HCT116 (cell line): ENCODE results near the gene P4HB. TPM values are rescaled to one million over a fixed set of nuclear protein-coding genes. Genes with fewer than 3 reads are reported as not detected.

Source experiments
- ATAC-seq: fragments of 200-7000 bp; cut with Tn5 transposase; 2 replicates; pipeline ENCODE4 v1.9.1; 2020; ENCODE audit warnings: mild to moderate bottlenecking, moderate library complexity
- Bru-seq: library from RNA; stranded (reverse); fragments of 400-500 nt; gene quantifications from one replicate; lab custom pipeline; 2021; lab: Mats Ljungman, UMichigan
- BruChase-seq, 2 experiments: library from RNA; stranded (reverse); fragments of 400-500 nt; gene quantifications; one replicate each; lab custom pipeline; 2021; lab: Mats Ljungman, UMichigan
- BruUV-seq: library from RNA; stranded (reverse); fragments of 400-500 nt; replicated peaks from 2 replicates; lab custom pipeline; 2021; lab: Mats Ljungman, UMichigan
- CTCF ChIA-PET: fragments of 300-600 bp; sonication (Branson Sonifier 250); formaldehyde crosslinking; loops from one replicate; lab custom pipeline; 2021; ENCODE audit warnings: antibody characterized with exemption; lab: Charles Lee
- POLR2A ChIA-PET: fragments of 300-600, 350-600 bp; sonication (Branson Sonifier 250); formaldehyde crosslinking; loops from one replicate; lab custom pipeline; 2021; ENCODE audit warnings: antibody characterized with exemption; lab: Charles Lee
- RAD21 ChIA-PET, 2 experiments: fragments of 300-600 bp; sonication (Branson Sonifier 250); formaldehyde crosslinking; loops; one replicate each; lab custom pipeline; 2023; ENCODE audit warnings: low total read pairs in 2 of 2; ENCODE audit not compliant: uncharacterized antibody in 2 of 2, unreplicated experiment in 2 of 2, low non-redundant PET in 1 of 2; lab: Charles Lee
- DNase-seq: peaks from one replicate; pipeline ENCODE4 v3.0.0-alpha.2; 2010; ENCODE audit warnings: low read depth, low spot score
- H2AFZ ChIP-seq: fragments of 200-600 bp; shearing (Covaris generic), sonication (generic); 2 replicates; pipeline ENCODE4 v1.6.1; 2017; ENCODE audit warnings: low read depth, mixed run types, mixed read lengths, antibody characterized with exemption, low read length; ENCODE audit not compliant: poor library complexity, severe bottlenecking
- H3K27ac ChIP-seq: 2 replicates; pipeline ENCODE4 v1.5.1; 2012; ENCODE audit warnings: low read depth, low read length
- H3K27me3 ChIP-seq: fragments of 200-600 bp; sonication (generic); 2 replicates; pipeline ENCODE4 v1.6.1; 2016; ENCODE audit warnings: mixed run types, low read length, mixed read lengths; ENCODE audit not compliant: insufficient read depth
- H3K36me3 ChIP-seq, 2 experiments: fragments of 200-500 bp in 1 of 2; fragments of 200-600 bp in 1 of 2; sonication (Bioruptor generic) in 1 of 2; sonication (generic) in 1 of 2; 2 replicates each; pipeline versions ENCODE4 v1.5.1 to v1.6.1; 2014 to 2016; ENCODE audit warnings: low read length in 2 of 2, inconsistent platforms in 1 of 2, mixed read lengths in 1 of 2, mixed run types in 1 of 2; ENCODE audit not compliant: insufficient read depth in 2 of 2, control insufficient read depth in 1 of 2
- H3K4me1 ChIP-seq, 2 experiments: fragments of 200-600 bp in 1 of 2; sonication (generic) in 1 of 2; 2 replicates each; pipeline versions ENCODE4 v1.5.1 to v1.6.1; 2012 to 2017; ENCODE audit warnings: low read length in 2 of 2, inconsistent platforms in 1 of 2, mild to moderate bottlenecking in 1 of 2, mixed read lengths in 1 of 2, mixed run types in 1 of 2, moderate library complexity in 1 of 2; ENCODE audit not compliant: insufficient read depth in 2 of 2, control insufficient read depth in 1 of 2
- H3K4me2 ChIP-seq: fragments of 200-600 bp; sonication (generic); 2 replicates; pipeline ENCODE4 v1.6.1; 2017; ENCODE audit warnings: mixed run types, low read length, mixed read lengths
- H3K4me3 ChIP-seq, 2 experiments: fragments of 200-600 bp in 1 of 2; sonication (generic) in 1 of 2; replicated peaks in 1 of 2; 2 replicates each; pipeline ENCODE4 v1.5.1; 2011 to 2016; ENCODE audit warnings: low read length in 2 of 2, control low read depth in 1 of 2, low read depth in 1 of 2, mild to moderate bottlenecking in 1 of 2, mixed read lengths in 1 of 2, mixed run types in 1 of 2
- H3K79me2 ChIP-seq: fragments of 200-600 bp; sonication (generic); 2 replicates; pipeline ENCODE4 v1.6.1; 2017; ENCODE audit warnings: mild to moderate bottlenecking, mixed run types, low read length, moderate library complexity, mixed read lengths; ENCODE audit not compliant: insufficient read depth
- H3K9ac ChIP-seq: fragments of 200-600 bp; sonication (generic); 2 replicates; pipeline ENCODE4 v1.6.1; 2016; ENCODE audit warnings: low read length, mixed read lengths
- H3K9me2 ChIP-seq: fragments of 200-600 bp; sonication (generic), shearing (Covaris generic); 2 replicates; pipeline ENCODE4 v1.6.1; 2017; ENCODE audit warnings: mixed run types, mild to moderate bottlenecking, moderate library complexity; ENCODE audit not compliant: insufficient read depth
- H3K9me3 ChIP-seq, 2 experiments: fragments of 200-500 bp in 1 of 2; fragments of 200-600 bp in 1 of 2; sonication (Bioruptor generic) in 1 of 2; sonication (generic) in 1 of 2; 2 replicates each; pipeline ENCODE4 v1.6.1; 2014 to 2017; ENCODE audit warnings: low read length in 2 of 2, mixed read lengths in 2 of 2, inconsistent platforms in 1 of 2, low read depth in 1 of 2, mild to moderate bottlenecking in 1 of 2, mixed run types in 1 of 2, moderate library complexity in 1 of 2; ENCODE audit not compliant: control insufficient read depth in 1 of 2, insufficient read depth in 1 of 2
- H4K20me1 ChIP-seq: fragments of 200-600 bp; sonication (generic), shearing (Covaris generic); 2 replicates; pipeline ENCODE4 v1.6.1; 2017; ENCODE audit warnings: mixed run types, mild to moderate bottlenecking, moderate library complexity; ENCODE audit not compliant: insufficient read depth
- CEBPB ChIP-seq: IDR thresholded peaks from 2 replicates; pipeline ENCODE4 v1.6.1; 2012; ENCODE audit warnings: low read depth
- ELF1 ChIP-seq: IDR thresholded peaks from 2 replicates; pipeline ENCODE4 v1.6.1; 2012; ENCODE audit warnings: low read depth, borderline replicate concordance
- FOSL1 ChIP-seq: IDR thresholded peaks from 2 replicates; pipeline ENCODE4 v1.6.1; 2012; ENCODE audit warnings: low read depth
- POLR2A ChIP-seq: IDR thresholded peaks from 2 replicates; pipeline ENCODE4 v1.7.0; 2011; ENCODE audit warnings: borderline replicate concordance; ENCODE audit not compliant: insufficient read depth, insufficient read length; ENCODE audit errors: extremely low read depth
- POLR2AphosphoS5 ChIP-seq: IDR thresholded peaks from 2 replicates; pipeline ENCODE4 v1.6.1; 2011; ENCODE audit warnings: mild to moderate bottlenecking, low read depth, low read length, moderate library complexity
- ZFX ChIP-seq: fragments of 450-650 bp; IDR thresholded peaks from 2 replicates; pipeline ENCODE4 v1.6.1; 2017
- intact Hi-C: fragments of 100-400 bp; cut with micrococcal nuclease; formaldehyde crosslinking; loops from 2 replicates; pipeline ENCODE4 v1.10.0; 2022
- long read RNA-seq: library from polyadenylated mRNA; unstranded; transcript quantifications from one replicate; pipeline ENCODE4 v2.0.0, GENCODE V29; 2021; ENCODE audit not compliant: unreplicated experiment
- polyA plus RNA-seq: library from polyadenylated mRNA; unstranded; fragments of >200 nt; gene quantifications from 2 replicates; pipeline ENCODE4 v1.2.1, GENCODE V29; 2012; ENCODE audit warnings: missing spikeins
- total RNA-seq: library from RNA; stranded (reverse); gene quantifications from one replicate; pipeline ENCODE4 v1.2.1, GENCODE V29; 2021; ENCODE audit not compliant: unreplicated experiment

P4HB gene
- total RNA-seq = 1,043 TPM
- polyA plus RNA-seq = 1,480 and 1,509 TPM in 2 replicates
- percentile 95 among the genes with signal in this experiment for Bru-seq, nascent RNA
- BruChase-seq, experiment 1, labeled RNA remaining after a 6-hour chase = percentile 99 among the genes with signal in this experiment
- BruChase-seq, experiment 2, labeled RNA remaining after a 2-hour chase = percentile 98 among the genes with signal in this experiment
- long read RNA-seq, transcript P4HB-215 (3 exons, 493 nt) = minor isoform, 7 of 2,978 reads
- long read RNA-seq, transcript P4HB-208 (2 exons, 914 nt) = minor isoform, 27 of 2,978 reads
- long read RNA-seq, transcript P4HB-210 (5 exons, 765 nt) = minor isoform, 24 of 2,978 reads
- long read RNA-seq, transcript P4HB-201 (11 exons, 2,603 nt) = major isoform, 2,351 of 2,978 reads
- long read RNA-seq, partial matches to known transcripts = 269 of 2,978 reads
- long read RNA-seq, other reads (novel, unspliced or antisense) = 296 of 2,978 reads

- RAD21 ChIA-PET = interaction anchor here in 1 of 2 experiments (0.6 kb wide), 1 partner anchor 68 kb away, joined by 3 read pairs; the partner anchor contains the start of gene MAFG
- Histone ChIP-seq H3K4me3 (peak within 1 kb of the TSS; percentile 95 to 97), H3K27ac (peak within 1 kb of the TSS; percentile 94), H3K4me2 (peak within 1 kb of the TSS; percentile 95), H3K4me1 (peaks cover 20 to 51% of the 10 kb centered on the region in 2 experiments), H3K27me3 (no peaks in the 10 kb centered on the region), H3K79me2 (peaks cover 93% of the 10 kb centered on the region), H3K9ac (peak within 1 kb of the TSS; percentile 99), H4K20me1 (peaks cover 10% of the 10 kb centered on the region; the same call in 1 of the 2 replicates)
- peak; percentile 83 for ATAC-seq
- BruUV-seq = no TSS peak
- CTCF ChIA-PET = interaction anchor here (0.7 to 1.0 kb wide), 3 partner anchors 9 to 38 kb away, joined by 3 to 7 read pairs (median 6); no protein-coding TSS in a partner anchor
- POLR2A ChIA-PET = interaction anchor here (0.7 to 1.2 kb wide), 6 partner anchors 9 to 157 kb away, joined by 3 to 6 read pairs (median 3); partner anchors contain the start of gene MRPL12
- no peak for TF ChIP-seq CEBPB
- no peak for TF ChIP-seq FOSL1
- TF ChIP-seq POLR2AphosphoS5 = peak; percentile 99
- peak; percentile 87; the same call in 1 of the 2 replicates for TF ChIP-seq ZFX
- no peak for TF ChIP-seq ELF1
- peak; percentile 89 for TF ChIP-seq POLR2A
- TF ChIP-seq, all 23 proteins: peak for 3
- DNase-seq = no peak
- intact Hi-C loops = loop anchor here (2.0 kb wide), 1 partner anchor 27 kb away; the partner anchor contains the start of gene MCRIP1
- Histone ChIP-seq H3K9me3 (no peaks in the 10 kb centered on the region), H3K36me3 (peaks cover 28 to 53% of the 10 kb centered on the region in 2 experiments), H2AFZ (no peak within 1 kb of the TSS), H3K9me2 (no peaks in the 10 kb centered on the region)
Observed at GRCh38 chr17:81859906-81860755, at the start of gene P4HB. TSS of gene P4HB (minus strand) at chr17:81860535. CDS start at chr17:81860471, 64 bp downstream.
